Common myeloid progenitor, CD34-positive (primary cell): Measurements from ENCODE around the gene FAM110C.

Experiments used
- CTCF ChIA-PET: fragments of 350-600 bp; sonication (Branson Sonifier 250); formaldehyde crosslinking; loops from one replicate; lab custom pipeline; 2021; ENCODE audit warnings: antibody characterized with exemption; lab: Charles Lee
- POLR2A ChIA-PET: fragments of 350-600 bp; sonication (Branson Sonifier 250); formaldehyde crosslinking; loops from one replicate; lab custom pipeline; 2021; ENCODE audit warnings: antibody characterized with exemption; lab: Charles Lee
- DNase-seq, 3 donors: peaks; one replicate each; pipeline versions ENCODE4 v3.0.0 to v3.0.0-alpha.2; 2013
- H3K27ac ChIP-seq, 2 experiments: 1 replicate in 1 of 2; 2 replicates in 1 of 2; pipeline ENCODE4 v1.7.0; 2013; ENCODE audit warnings: inconsistent platforms in 2 of 2, low read length in 2 of 2, mild to moderate bottlenecking in 2 of 2, low read depth in 1 of 2, moderate library complexity in 1 of 2; ENCODE audit not compliant: severe bottlenecking in 2 of 2, insufficient read depth in 1 of 2, poor library complexity in 1 of 2
- H3K27me3 ChIP-seq, 5 experiments: replicated peaks in 2 of 5; 1 replicate in 3 of 5; 2 replicates in 2 of 5; pipeline versions ENCODE4 v1.6.1 to v1.7.0; 2013; ENCODE audit warnings: low read length in 4 of 5, mild to moderate bottlenecking in 2 of 5, moderate library complexity in 2 of 5, inconsistent platforms in 1 of 5; ENCODE audit not compliant: insufficient read depth in 5 of 5, control insufficient read depth in 4 of 5
- H3K36me3 ChIP-seq, 4 experiments: 1 replicate in 2 of 4; 2 replicates in 2 of 4; pipeline versions ENCODE4 v1.6.1 to v1.7.0; 2013; ENCODE audit warnings: low read length in 3 of 4, control low read depth in 1 of 4, mild to moderate bottlenecking in 1 of 4; ENCODE audit not compliant: control insufficient read depth in 4 of 4, insufficient read depth in 4 of 4
- H3K4me1 ChIP-seq, 4 experiments: 1 replicate in 3 of 4; 2 replicates in 1 of 4; pipeline versions ENCODE4 v1.6.1 to v1.7.1; 2013; ENCODE audit warnings: low read length in 3 of 4, mild to moderate bottlenecking in 3 of 4, control low read depth in 1 of 4, inconsistent platforms in 1 of 4, moderate library complexity in 1 of 4; ENCODE audit not compliant: control insufficient read depth in 4 of 4, insufficient read depth in 4 of 4; ENCODE audit errors: control extremely low read depth in 1 of 4
- H3K4me3 ChIP-seq, 7 experiments: 1 replicate in 4 of 7; 2 replicates in 3 of 7; pipeline versions ENCODE4 v1.5.1 to v1.7.0; 2013; ENCODE audit warnings: mild to moderate bottlenecking in 7 of 7, low read length in 6 of 7, moderate library complexity in 6 of 7, inconsistent platforms in 2 of 7, low read depth in 2 of 7, control low read depth in 1 of 7; ENCODE audit not compliant: insufficient read depth in 4 of 7, control insufficient read depth in 1 of 7; ENCODE audit errors: extremely low read depth in 1 of 7
- H3K9me3 ChIP-seq, 5 experiments: 1 replicate in 4 of 5; 2 replicates in 1 of 5; pipeline versions ENCODE4 v1.6.1 to v1.7.1; 2013; ENCODE audit warnings: low read length in 4 of 5, mild to moderate bottlenecking in 2 of 5, inconsistent platforms in 1 of 5, low read depth in 1 of 5, moderate library complexity in 1 of 5; ENCODE audit not compliant: control insufficient read depth in 4 of 5, insufficient read depth in 2 of 5; ENCODE audit errors: control extremely low read depth in 1 of 5
- WGBS: methylation state at CpG from one replicate; pipeline ENCODE4 v1.1.5; 2013; ENCODE audit not compliant: insufficient coverage; 5-methylcytosine and 5-hydroxymethylcytosine counted together

The FAM110C gene

DNA sequence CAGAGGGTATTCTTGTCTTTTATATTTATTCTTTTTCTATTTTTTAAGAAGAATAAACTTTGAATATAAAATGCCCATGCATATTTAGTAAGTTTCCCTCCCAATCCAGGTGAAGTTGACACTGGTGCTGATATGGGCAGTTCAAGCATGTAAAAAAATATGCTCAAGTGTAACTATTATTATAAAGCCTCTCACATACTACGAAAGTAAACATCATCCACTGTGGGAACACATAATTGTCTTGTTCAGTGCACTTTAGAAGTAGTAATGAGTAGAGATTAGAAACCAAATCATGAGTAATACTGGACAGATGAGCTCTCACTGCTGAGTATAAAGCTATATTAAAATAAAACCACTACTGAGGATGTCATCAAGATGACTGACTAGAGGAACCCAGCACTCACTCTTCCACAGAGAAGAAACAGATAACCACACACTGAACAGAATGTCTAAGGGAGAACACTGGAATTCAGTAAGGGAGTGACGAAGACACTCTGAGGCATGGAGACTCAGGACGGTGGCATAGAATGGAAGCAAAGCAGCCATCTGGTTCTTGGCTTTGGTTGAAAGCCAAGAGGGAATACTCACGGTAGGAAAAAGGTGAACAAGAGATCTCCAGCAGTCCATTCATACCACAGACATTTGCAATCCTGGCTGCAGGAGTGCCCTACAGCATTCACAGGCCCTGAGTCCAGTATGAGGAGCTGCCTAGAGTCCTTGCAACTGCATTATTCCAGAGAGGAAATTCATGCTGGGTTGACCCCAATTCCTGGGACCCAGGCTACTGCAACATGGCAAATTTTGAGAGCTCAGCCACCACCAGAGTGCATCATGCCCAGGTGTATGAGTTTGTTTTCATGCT lies 9.5 kb upstream of the FAM110C start:
- Histone ChIP-seq H3K4me1 (no peaks in the 10 kb centered on the region), H3K4me3 (no peak overlapping the region), H3K27ac (no peak overlapping the region), H3K9me3 (peaks cover 2 to 27% (median 13%) of the 10 kb centered on the region in 5 experiments), H3K27me3 (peaks cover 0 to 9% (median 0%) of the 10 kb centered on the region in 5 experiments), H3K36me3 (no peaks in the 10 kb centered on the region)
- ChIA-PET CTCF (no interaction called here), POLR2A (no interaction called here)
- 88% methylated on average over 3 of the region's 4 CpGs for WGBS
- DNase-seq: no peak

DNA sequence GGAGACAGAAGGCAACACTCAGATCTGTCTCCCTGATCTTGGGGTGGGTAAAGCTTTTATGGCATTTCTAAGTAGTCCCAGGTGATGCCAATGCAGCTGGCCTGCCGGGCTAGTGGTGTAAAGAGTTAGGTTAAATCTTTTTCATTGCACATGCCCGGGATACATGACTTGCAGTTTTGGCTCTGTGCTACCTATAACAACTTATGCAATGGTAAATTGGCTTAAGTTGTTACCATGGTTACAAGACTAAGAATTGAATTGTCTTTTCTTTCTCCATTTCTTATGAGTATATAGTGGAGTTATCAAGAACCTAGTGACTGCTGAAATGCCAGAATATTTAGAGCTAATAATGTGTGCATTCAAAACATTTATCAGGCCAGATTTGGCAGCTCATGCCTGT lies 5.3 kb upstream of the FAM110C start:
- ChIA-PET POLR2A (no interaction called here), CTCF (no interaction called here)
- no peak overlapping the region for H3K27ac ChIP-seq
- H3K36me3 ChIP-seq: no peaks in the 10 kb centered on the region
- DNase-seq: no peak
- H3K4me3 ChIP-seq: no peak overlapping the region
- H3K9me3 ChIP-seq: peaks cover 0 to 11% (median 4%) of the 10 kb centered on the region in 5 experiments
- H3K4me1 ChIP-seq: peaks cover 0 to 9% (median 2%) of the 10 kb centered on the region in 4 experiments
- peaks cover 0 to 48% (median 13%) of the 10 kb centered on the region in 5 experiments for H3K27me3 ChIP-seq
- WGBS: no CpG with 5 or more reads among the region's 2 CpGs

DNA sequence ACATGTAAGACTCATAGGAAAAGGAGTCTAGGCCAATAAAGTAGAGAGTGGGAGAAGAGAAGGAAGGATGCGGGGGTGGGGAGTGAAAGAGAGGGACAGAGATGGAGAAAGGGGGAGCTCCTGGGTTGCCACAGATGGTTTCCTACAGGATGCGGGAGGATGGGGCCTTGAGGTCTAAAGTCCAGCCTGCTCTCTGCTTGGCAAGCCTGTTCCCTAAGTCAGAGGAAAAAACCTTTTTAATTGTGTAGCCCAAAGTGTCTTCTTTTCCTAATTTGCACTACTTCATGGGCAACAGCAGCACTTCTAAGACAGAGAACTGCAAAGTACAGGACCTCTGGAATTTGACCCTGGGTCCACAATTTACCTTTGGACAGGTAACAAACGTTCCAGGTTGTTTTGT lies 1.4 kb upstream of the FAM110C start:
- WGBS: 38% methylated on average over 3 of the region's 3 CpGs
- Histone ChIP-seq H3K27ac (no peak overlapping the region), H3K27me3 (peaks cover 17 to 86% (median 26%) of the 10 kb centered on the region in 5 experiments), H3K4me1 (peaks cover 0 to 21% (median 8%) of the 10 kb centered on the region in 4 experiments), H3K4me3 (no peak overlapping the region), H3K36me3 (no peaks in the 10 kb centered on the region), H3K9me3 (peaks cover 0 to 11% (median 4%) of the 10 kb centered on the region in 5 experiments)
- ChIA-PET POLR2A (no interaction called here), CTCF (no interaction called here)
- DNase-seq: no peak

DNA sequence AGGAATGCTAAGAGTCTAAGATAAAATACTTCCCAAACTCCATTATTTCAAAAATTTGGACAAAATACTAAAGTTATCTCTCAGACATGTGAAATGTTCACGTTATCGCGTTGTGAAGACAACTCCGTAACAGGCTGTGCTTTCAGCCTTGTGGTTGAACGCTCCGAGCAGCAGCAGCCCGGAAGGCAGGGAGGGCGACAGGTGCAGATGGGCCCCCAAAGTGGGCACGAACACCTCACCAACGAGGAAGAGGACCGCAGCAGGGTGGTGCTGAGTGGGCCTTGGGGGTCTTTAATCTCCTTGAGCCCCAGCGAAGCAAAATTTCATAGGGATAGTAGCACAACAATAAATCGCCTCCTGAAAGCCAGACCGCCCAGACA lies 1.0 kb upstream of the FAM110C start:
- H3K4me3 ChIP-seq: peak overlapping the region in 2 of 7 experiments; percentile 66 to 73
- peaks cover 17 to 89% (median 26%) of the 10 kb centered on the region in 5 experiments for H3K27me3 ChIP-seq
- peaks cover 0 to 21% (median 8%) of the 10 kb centered on the region in 4 experiments for H3K4me1 ChIP-seq
- peaks cover 0 to 11% (median 4%) of the 10 kb centered on the region in 5 experiments for H3K9me3 ChIP-seq
- no peaks in the 10 kb centered on the region for H3K36me3 ChIP-seq
- peak in 2 of 3 donors; percentile 14 to 38 for DNase-seq
- WGBS: 43% methylated on average over 12 of the region's 14 CpGs
- no peak overlapping the region for H3K27ac ChIP-seq
- CTCF ChIA-PET: no interaction called here
- POLR2A ChIA-PET: no interaction called here

DNA sequence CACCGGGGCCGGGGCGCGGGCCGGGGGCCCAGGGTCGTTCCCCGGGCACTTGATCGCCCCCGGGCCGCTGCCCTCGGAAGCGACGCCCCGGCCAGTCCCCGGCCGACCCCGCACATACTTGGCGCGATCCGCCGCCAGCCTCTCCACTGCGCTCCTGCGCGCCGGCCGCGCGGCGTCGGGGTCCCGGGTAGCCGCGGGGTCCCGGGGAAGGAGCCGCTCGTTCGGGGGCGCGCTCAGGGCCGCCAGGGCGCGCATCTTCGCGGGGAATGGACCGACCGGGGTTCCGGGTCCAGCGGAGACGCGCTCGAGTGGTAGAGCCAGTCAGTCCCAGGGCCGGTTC lies 204 bp downstream of the FAM110C start:
- Histone ChIP-seq H3K27ac (no peak overlapping the region), H3K27me3 (peaks cover 21 to 94% (median 28%) of the 10 kb centered on the region in 5 experiments), H3K9me3 (peaks cover 0 to 11% (median 4%) of the 10 kb centered on the region in 5 experiments), H3K4me1 (peaks cover 0 to 21% (median 8%) of the 10 kb centered on the region in 4 experiments), H3K36me3 (no peaks in the 10 kb centered on the region), H3K4me3 (peak overlapping the region in 6 of 7 experiments; percentile 16 to 73 (median 60))
- no peak for DNase-seq
- ChIA-PET CTCF (no interaction called here), POLR2A (no interaction called here)
- 1% methylated on average over 52 of the region's 52 CpGs for WGBS

DNA sequence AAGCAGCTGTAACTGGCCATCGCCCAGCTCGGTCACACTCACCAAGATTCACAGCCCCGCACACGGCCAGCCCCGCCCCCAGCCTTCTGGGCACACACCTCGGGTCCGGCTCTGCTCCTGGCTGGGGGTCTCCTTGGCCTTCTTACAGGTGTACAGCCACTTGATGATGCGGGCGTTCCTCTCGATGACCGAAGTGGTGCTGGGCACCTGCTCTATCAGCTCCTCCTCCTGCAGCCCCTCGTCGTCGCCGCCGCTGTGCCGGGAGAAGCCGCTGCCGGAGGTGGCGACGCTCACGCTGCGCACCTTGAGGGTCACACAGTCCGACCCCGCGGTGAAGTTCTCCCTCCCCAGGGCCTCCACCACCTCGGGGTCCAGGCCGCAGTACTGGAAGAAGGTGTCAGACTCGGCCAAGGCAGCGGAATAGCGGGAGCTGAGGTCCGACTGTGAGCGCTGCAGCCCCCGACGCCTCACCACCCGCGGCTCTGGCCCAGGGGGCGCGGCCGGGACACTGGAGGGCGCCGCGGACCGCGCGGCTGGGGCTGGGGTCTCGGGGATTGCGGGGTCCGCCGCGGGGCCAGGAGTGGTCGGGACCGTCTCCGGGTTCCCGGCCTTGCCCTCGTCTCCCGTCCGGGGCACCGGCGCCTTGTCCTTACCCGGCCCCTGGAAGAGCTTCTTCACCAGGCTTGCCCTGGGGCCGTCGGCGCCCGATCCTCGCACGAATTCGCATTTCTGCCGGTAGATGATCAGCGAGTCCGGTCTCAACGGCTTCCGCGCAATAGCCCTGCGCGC lies 769 bp downstream of the FAM110C start:
- POLR2A ChIA-PET: no interaction called here
- H3K27ac ChIP-seq: no peak overlapping the region
- peaks cover 21 to 91% (median 29%) of the 10 kb centered on the region in 5 experiments for H3K27me3 ChIP-seq
- H3K36me3 ChIP-seq: no peaks in the 10 kb centered on the region
- CTCF ChIA-PET: no interaction called here
- H3K4me3 ChIP-seq: peak overlapping the region in 5 of 7 experiments; percentile 16 to 73 (median 61)
- DNase-seq: peak in 1 of 3 donors; percentile 8
- H3K4me1 ChIP-seq: peaks cover 0 to 21% (median 8%) of the 10 kb centered on the region in 4 experiments
- WGBS: 3% methylated on average over 59 of the region's 76 CpGs
- H3K9me3 ChIP-seq: peaks cover 0 to 11% (median 4%) of the 10 kb centered on the region in 5 experiments
